ENCODE data around the gene IQCN. TPM values are rescaled to one million over a fixed set of nuclear protein-coding genes. Genes with fewer than 3 reads are reported as not detected.

The IQCN gene
- total and polyA plus RNA-seq, 10 donors, result 1.4 to 17.1 (median 8.5) TPM

DNA sequence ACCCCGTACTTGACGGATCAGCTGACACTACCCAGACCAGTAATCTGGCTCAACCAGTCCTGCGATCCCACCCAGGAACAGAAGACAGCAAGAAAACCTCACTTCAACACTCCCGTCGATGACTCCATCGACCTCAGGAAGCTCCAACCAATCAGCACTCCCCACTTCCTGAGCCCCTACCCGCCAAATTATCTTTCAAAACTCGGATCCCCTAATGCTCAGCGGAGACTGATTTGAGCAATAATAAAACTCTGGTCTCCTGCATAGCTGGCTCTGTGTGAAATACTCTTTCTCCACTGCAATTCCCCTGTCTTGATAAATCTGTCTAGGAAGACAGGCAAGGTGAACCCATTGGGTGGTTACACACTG is 47.5 kb upstream of the IQCN start:
- no peak for DNase-seq
- Histone ChIP-seq H3K4me3 (peak overlapping the region in 6 of 8 donors; percentile 67 to 90 (median 74)), H3K9me3 (no peaks in the 10 kb centered on the region), H3K27ac (peak overlapping the region; percentile 87 to 96 (median 94)), H3K4me1 (peaks cover 59 to 76% (median 70%) of the 10 kb centered on the region in 6 donors), H3K27me3 (replicated peaks in 1 of 7) (no peaks in the 10 kb centered on the region), H3K36me3 (peaks cover 0 to 5% (median 0%) of the 10 kb centered on the region in 6 donors)
- intact Hi-C loops (cut with DNase I; ENCODE audit: low total_unique reads), result no loop called here
- 10 to 12% (median 11%) methylated on average over 9 of the region's 9 CpGs for WGBS, 5 donors
- TF ChIP-seq POLR2A (IDR thresholded peaks at IDR 0.05), result no peak

DNA sequence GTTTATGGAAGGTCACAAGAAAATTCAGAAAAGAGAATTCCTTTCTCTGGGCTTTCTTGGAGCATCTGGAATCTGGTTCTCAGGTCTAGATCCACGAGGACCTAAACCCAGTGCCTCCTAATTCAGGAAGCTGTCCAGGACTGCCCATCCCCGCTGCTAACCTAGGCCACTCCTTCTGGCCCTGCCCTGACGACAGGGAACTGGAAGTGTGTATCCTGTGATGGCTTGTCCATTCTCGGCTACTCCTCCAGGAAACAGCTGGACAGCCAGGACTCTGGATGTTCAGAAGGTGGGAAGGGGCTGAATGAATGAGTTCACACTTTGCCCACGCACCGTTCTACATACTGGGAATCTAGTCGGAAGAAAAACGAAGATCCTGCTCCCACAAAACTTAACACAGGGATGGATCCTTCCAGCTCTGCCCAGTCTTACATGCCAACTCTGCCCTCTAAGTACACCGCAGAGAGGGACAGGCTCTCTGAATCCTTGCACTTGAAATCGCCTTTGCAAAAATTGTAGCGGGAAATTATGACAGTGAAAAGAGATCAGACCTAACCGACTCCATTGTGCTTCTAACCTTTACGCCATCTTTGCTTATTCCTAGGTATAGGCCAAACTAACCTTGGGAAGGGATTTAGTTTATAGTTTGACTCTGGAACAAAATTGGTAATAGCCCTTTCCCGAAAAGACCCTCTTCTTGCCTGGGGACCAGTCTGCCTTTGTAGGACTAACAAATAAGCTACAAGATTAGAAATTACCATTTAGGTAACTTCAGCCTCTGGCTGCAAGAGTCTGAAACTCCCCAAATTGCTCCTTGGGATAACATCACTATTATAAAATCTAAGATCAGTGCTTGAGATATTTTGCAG is 46.8 kb upstream of the IQCN start:
- Histone ChIP-seq H3K27me3 (replicated peaks in 1 of 7) (no peaks in the 10 kb centered on the region), H3K4me3 (peak overlapping the region in 1 of 8 donors; percentile 80), H3K9me3 (no peaks in the 10 kb centered on the region), H3K4me1 (peaks cover 59 to 82% (median 73%) of the 10 kb centered on the region in 6 donors), H3K27ac (peak overlapping the region; percentile 57 to 96 (median 94)), H3K36me3 (peaks cover 0 to 5% (median 0%) of the 10 kb centered on the region in 6 donors)
- 62 to 78% (median 68%) methylated on average over 14 of the region's 14 CpGs for WGBS, 5 donors
- TF ChIP-seq CTCF (IDR thresholded peaks at IDR 0.05 in 8 of 11, conservative IDR thresholded peaks at IDR 0.05 in 3 of 11), result no peak
- no peak for TF ChIP-seq POLR2A (IDR thresholded peaks at IDR 0.05)
- peak in 2 of 3 donors; percentile 66 to 80 for TF ChIP-seq POLR2AphosphoS5 (IDR thresholded peaks at IDR 0.05)
- intact Hi-C loops (cut with DNase I; ENCODE audit: low total_unique reads), result no loop called here
- no peak for DNase-seq

GRCh38 chr19:18319591-18320135 is 45.4 kb upstream of the IQCN start:
- H3K27ac ChIP-seq, result peak overlapping the region; percentile 57 to 96 (median 94)
- H3K9me3 ChIP-seq, result no peaks in the 10 kb centered on the region
- no peak for DNase-seq
- H3K36me3 ChIP-seq, result peaks cover 0 to 18% (median 0%) of the 10 kb centered on the region in 6 donors
- H3K4me1 ChIP-seq, result peaks cover 59 to 92% (median 73%) of the 10 kb centered on the region in 6 donors
- TF ChIP-seq POLR2AphosphoS5 (IDR thresholded peaks at IDR 0.05) (peak in 2 of 3 donors; percentile 51 to 53), CTCF (IDR thresholded peaks at IDR 0.05 in 8 of 11, conservative IDR thresholded peaks at IDR 0.05 in 3 of 11) (no peak)
- H3K4me3 ChIP-seq, result no peak overlapping the region
- H3K27me3 ChIP-seq (replicated peaks in 1 of 7), result no peaks in the 10 kb centered on the region
- WGBS, 5 donors, result 64 to 85% (median 73%) methylated on average over 7 of the region's 7 CpGs
- intact Hi-C loops (cut with DNase I; ENCODE audit: low total_unique reads), result no loop called here

DNA sequence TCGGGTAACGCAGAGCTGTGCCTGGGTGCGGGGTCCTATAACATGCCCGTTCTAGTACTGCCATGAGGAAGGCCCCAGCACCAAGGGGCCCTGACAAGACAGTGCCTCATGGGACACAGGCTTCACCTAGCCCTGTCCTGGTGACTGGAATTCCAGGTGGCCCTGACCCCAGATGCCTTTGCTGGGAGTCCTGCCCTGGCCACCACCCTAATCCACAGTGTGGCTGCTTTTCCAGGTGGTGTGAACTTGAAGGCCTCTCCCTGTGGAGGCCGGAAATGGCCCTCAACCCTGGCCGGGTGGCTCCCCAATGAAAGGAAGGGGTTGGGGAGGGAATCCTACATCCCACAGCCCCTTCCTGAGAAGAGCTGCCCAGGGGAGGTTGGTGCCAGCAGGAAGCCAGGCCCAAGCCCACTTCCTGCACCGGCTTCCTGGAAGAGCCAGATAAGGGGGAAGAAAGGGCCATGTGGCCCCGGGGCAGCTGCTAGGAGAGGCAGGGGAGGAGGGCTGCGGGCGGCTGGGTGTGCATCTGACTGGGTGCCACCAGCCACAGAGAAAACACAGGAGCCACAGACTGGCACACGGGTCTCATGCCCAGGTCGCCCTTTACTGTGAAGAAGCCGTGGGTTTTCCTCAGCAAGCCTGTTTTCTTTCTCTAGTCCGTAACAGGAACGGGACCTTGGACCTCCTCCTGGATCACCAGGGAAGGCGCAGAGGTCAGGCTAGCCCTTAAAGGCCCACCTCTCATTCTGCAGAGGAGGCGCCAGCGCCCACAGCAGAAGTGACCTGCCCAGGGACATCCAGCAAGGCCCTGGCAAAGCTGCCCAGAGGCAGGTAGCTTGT is 43.9 kb upstream of the IQCN start:
- H3K4me3 ChIP-seq, result peak overlapping the region in 2 of 8 donors; percentile 2 to 18
- H3K27me3 ChIP-seq (replicated peaks in 1 of 7), result no peaks in the 10 kb centered on the region
- peaks cover 50 to 78% (median 61%) of the 10 kb centered on the region in 6 donors for H3K4me1 ChIP-seq
- peak overlapping the region; percentile 76 to 96 (median 94) for H3K27ac ChIP-seq
- TF ChIP-seq POLR2AphosphoS5 (IDR thresholded peaks at IDR 0.05) (peak; percentile 82 to 88 (median 88)), POLR2A (IDR thresholded peaks at IDR 0.05) (no peak)
- intact Hi-C loops (cut with DNase I; ENCODE audit: low total_unique reads), result no loop called here
- 17 to 29% (median 24%) methylated on average over 12 to 18 of the region's 18 CpGs for WGBS, 5 donors
- H3K9me3 ChIP-seq, result no peaks in the 10 kb centered on the region
- no peak for DNase-seq
- H3K36me3 ChIP-seq, result peaks cover 0 to 33% (median 6%) of the 10 kb centered on the region in 6 donors

Data from spleen (tissue), 11 donors.